HG03439 (cell line): ENCODE measurements around the gene MAST1.
A peak's percentile ranks its signal among the peaks of the same experiment; 100 is the strongest.
"Not testable (repeated sequence)": the region's sequence is repeated elsewhere in the genome, so short reads cannot be mapped to it uniquely, and the experiment has no call there.

Source experiments
- ATAC-seq: cut with Tn5 transposase; IDR thresholded peaks from one replicate; pipeline ENCODE4 v1.9.1; 2021; ENCODE audit warnings: mild to moderate bottlenecking, moderate library complexity; ENCODE audit not compliant: unreplicated experiment

The MAST1 gene

GRCh38 chr19:12838886-12839756, 806 bp downstream of the MAST1 start:
- ATAC-seq = no peak

- ATAC-seq = no peak
Observed at GRCh38 chr19:12840091-12841079, 2.1 kb downstream of the MAST1 start.

- no peak for ATAC-seq
Observed at GRCh38 chr19:12841094-12841493, 2.8 kb downstream of the MAST1 start.

- ATAC-seq = no peak
Observed at GRCh38 chr19:12842511-12842910, 4.2 kb downstream of the MAST1 start.

- no peak for ATAC-seq
Observed at GRCh38 chr19:12843328-12843727, 5.0 kb downstream of the MAST1 start.

- no peak for ATAC-seq
Observed at GRCh38 chr19:12843999-12844732, 5.9 kb downstream of the MAST1 start.

GRCh38 chr19:12846613-12847012, 8.3 kb downstream of the MAST1 start:
- not testable (repeated sequence) for ATAC-seq

- ATAC-seq = peak; percentile 69
Observed at GRCh38 chr19:12847159-12848139, 9.1 kb downstream of the MAST1 start.

- ATAC-seq = no peak
Observed at GRCh38 chr19:12856653-12857052, 18.3 kb downstream of the MAST1 start.

- ATAC-seq = no peak
Observed at GRCh38 chr19:12858041-12858928, 20.0 kb downstream of the MAST1 start.

GRCh38 chr19:12859546-12859945, 21.2 kb downstream of the MAST1 start:
- no peak for ATAC-seq

GRCh38 chr19:12864143-12864542, 25.8 kb downstream of the MAST1 start:
- no peak for ATAC-seq

GRCh38 chr19:12864721-12865715, 26.7 kb downstream of the MAST1 start:
- ATAC-seq = no peak

GRCh38 chr19:12865746-12866415, 27.6 kb downstream of the MAST1 start:
- no peak for ATAC-seq

GRCh38 chr19:12866416-12867119, 28.3 kb downstream of the MAST1 start:
- ATAC-seq = no peak
